Frontal cortex (tissue), 4 donors: ENCODE data around the gene ARMC5. TPM values are rescaled to one million over a fixed set of nuclear protein-coding genes. Genes with fewer than 3 reads are reported as not detected.
"Not testable (repeated sequence)": the region's sequence is repeated elsewhere in the genome, so short reads cannot be mapped to it uniquely, and the experiment has no call there.

Experiments
- DNase-seq, 2 donors: peaks; one replicate each; pipeline ENCODE4 v3.0.0; 2012; ENCODE audit warnings: low spot score in 2 of 2
- FAIRE-seq: peaks from 2 replicates; lab custom pipeline; 2012; peaks lifted over from hg19 to GRCh38; lab: Jason Lieb, UNC
- total RNA-seq: library from RNA; depleted of rRNA; stranded (reverse); fragments of >200 nt; gene quantifications from one replicate; pipeline ENCODE4 v1.2.3, GENCODE V29; 2014
- donor health status: control.
- donor health status: control.
- donor health status: control.

The ARMC5 gene
- total RNA-seq, 1 donor from 2014 or later, result 10.6 TPM

GRCh38 chr16:31474773-31475738 is 15.8 kb downstream of the ARMC5 start:
- FAIRE-seq (no peak), DNase-seq (no peak)

- FAIRE-seq (no peak), DNase-seq (no peak)
Measured at GRCh38 chr16:31475946-31476302, 16.6 kb downstream of the ARMC5 start.

GRCh38 chr16:31476303-31477219 is 17.3 kb downstream of the ARMC5 start:
- DNase-seq (peak; percentile 58 to 69), FAIRE-seq (no peak)

GRCh38 chr16:31477220-31478216 is 18.2 kb downstream of the ARMC5 start:
- FAIRE-seq, result no peak
- no peak for DNase-seq

GRCh38 chr16:31478956-31479355 is 19.7 kb downstream of the ARMC5 start:
- no peak for FAIRE-seq
- no peak for DNase-seq

- FAIRE-seq, result no peak
- DNase-seq, result no peak
Measured at GRCh38 chr16:31479751-31480150, 20.4 kb downstream of the ARMC5 start.

GRCh38 chr16:31480851-31481536 is 21.7 kb downstream of the ARMC5 start:
- DNase-seq, result no peak
- FAIRE-seq, result no peak

GRCh38 chr16:31483081-31483480 is 23.8 kb downstream of the ARMC5 start, which contains the start of gene SLC5A2:
Gene SLC5A2 (plus strand): TSS chr16:31483123. CDS start chr16:31483137, 14 bp downstream.
- FAIRE-seq (no peak), DNase-seq (no peak)

GRCh38 chr16:31484048-31484447 is 24.7 kb downstream of the ARMC5 start:
- not testable (repeated sequence) for DNase-seq, FAIRE-seq

- DNase-seq (no peak), FAIRE-seq (no peak)
Measured at GRCh38 chr16:31484491-31485171, 25.3 kb downstream of the ARMC5 start.

- FAIRE-seq, result no peak
- no peak for DNase-seq
Measured at GRCh38 chr16:31485571-31485970, 26.3 kb downstream of the ARMC5 start.

- DNase-seq, result no peak
- FAIRE-seq, result no peak
Measured at GRCh38 chr16:31486045-31486444, 26.7 kb downstream of the ARMC5 start.

GRCh38 chr16:31487071-31487719 is 27.9 kb downstream of the ARMC5 start:
- DNase-seq, result no peak
- FAIRE-seq, result no peak

GRCh38 chr16:31487720-31488467 is 28.6 kb downstream of the ARMC5 start:
- no peak for FAIRE-seq
- peak; percentile 64 to 70 for DNase-seq

- FAIRE-seq, result no peak
- no peak for DNase-seq
Measured at GRCh38 chr16:31488468-31489297, 29.4 kb downstream of the ARMC5 start.

GRCh38 chr16:31489298-31489564 is 29.9 kb downstream of the ARMC5 start:
- DNase-seq (no peak), FAIRE-seq (no peak)
